NT2/D1 (cell line): ENCODE measurements around the gene RAB8A.
"Not testable (repeated sequence)": the region's sequence is repeated elsewhere in the genome, so short reads cannot be mapped to it uniquely, and the experiment has no call there.

Experiments used
- DNase-seq: peaks from one replicate; pipeline ENCODE4 v3.0.0-alpha.2; 2011; ENCODE audit warnings: low read depth, low spot score
- H3K27me3 ChIP-seq: 2 replicates; pipeline ENCODE4 v1.6.0; 2011; ENCODE audit warnings: mild to moderate bottlenecking; ENCODE audit not compliant: insufficient read length, insufficient read depth
- H3K36me3 ChIP-seq: 2 replicates; pipeline ENCODE4 v1.6.1; 2011; ENCODE audit warnings: mild to moderate bottlenecking, low read length, mixed read lengths; ENCODE audit not compliant: insufficient read depth, insufficient read length
- H3K4me1 ChIP-seq: 2 replicates; pipeline ENCODE4 v1.5.1; 2011; ENCODE audit not compliant: insufficient read depth, insufficient read length
- H3K4me3 ChIP-seq: 2 replicates; pipeline ENCODE4 v1.5.1; 2011; ENCODE audit warnings: low read depth; ENCODE audit not compliant: insufficient read length
- H3K9ac ChIP-seq: 2 replicates; pipeline ENCODE4 v1.6.0; 2011; ENCODE audit warnings: low read depth; ENCODE audit not compliant: insufficient read length
- H3K9me3 ChIP-seq: 2 replicates; pipeline ENCODE4 v1.5.1; 2011; ENCODE audit warnings: mild to moderate bottlenecking, low read length; ENCODE audit not compliant: insufficient read depth
- SUZ12 ChIP-seq: IDR thresholded peaks from 2 replicates; pipeline ENCODE4 v1.6.1; 2011; ENCODE audit not compliant: insufficient read length, insufficient read depth; ENCODE audit errors: extremely low read depth
- YY1 ChIP-seq: IDR thresholded peaks from 2 replicates; pipeline ENCODE4 v1.6.1; 2011; ENCODE audit not compliant: insufficient read length, insufficient read depth
- ZNF274 ChIP-seq: IDR thresholded peaks from 2 replicates; pipeline ENCODE4 v1.6.1; 2011; ENCODE audit warnings: mild to moderate bottlenecking, low read depth, low read length

Gene RAB8A

DNA sequence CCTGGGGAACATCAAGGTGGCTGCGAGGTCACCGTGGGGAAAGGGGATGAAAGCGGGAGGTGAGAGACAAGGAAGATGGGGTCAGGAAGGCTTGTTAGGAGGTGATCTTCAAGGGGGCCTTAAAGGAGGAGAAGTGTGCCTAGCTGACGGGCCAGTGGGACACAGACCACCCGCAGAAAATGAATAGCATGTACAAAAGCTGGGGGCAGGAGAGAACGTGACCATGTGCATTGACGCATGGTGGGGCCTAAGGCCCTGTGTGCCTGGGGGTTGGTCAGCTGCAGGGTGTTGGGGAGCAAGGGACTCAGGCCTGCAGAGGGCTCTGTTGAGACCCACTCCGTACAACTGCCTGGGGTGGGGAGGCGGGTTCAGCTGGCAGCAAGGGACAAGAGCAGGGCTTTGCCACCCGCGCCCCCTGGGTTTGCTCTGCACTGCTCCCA lies 5.9 kb downstream of the RAB8A start:
- Histone ChIP-seq H3K36me3 (peaks cover 82% of the 10 kb centered on the region), H3K27me3 (no peaks in the 10 kb centered on the region), H3K9ac (no peak overlapping the region), H3K4me1 (peaks cover 14% of the 10 kb centered on the region), H3K9me3 (no peaks in the 10 kb centered on the region), H3K4me3 (no peak overlapping the region)
- DNase-seq, result no peak
- TF ChIP-seq YY1, result no peak
- TF ChIP-seq SUZ12, result no peak
- no peak for TF ChIP-seq ZNF274

DNA sequence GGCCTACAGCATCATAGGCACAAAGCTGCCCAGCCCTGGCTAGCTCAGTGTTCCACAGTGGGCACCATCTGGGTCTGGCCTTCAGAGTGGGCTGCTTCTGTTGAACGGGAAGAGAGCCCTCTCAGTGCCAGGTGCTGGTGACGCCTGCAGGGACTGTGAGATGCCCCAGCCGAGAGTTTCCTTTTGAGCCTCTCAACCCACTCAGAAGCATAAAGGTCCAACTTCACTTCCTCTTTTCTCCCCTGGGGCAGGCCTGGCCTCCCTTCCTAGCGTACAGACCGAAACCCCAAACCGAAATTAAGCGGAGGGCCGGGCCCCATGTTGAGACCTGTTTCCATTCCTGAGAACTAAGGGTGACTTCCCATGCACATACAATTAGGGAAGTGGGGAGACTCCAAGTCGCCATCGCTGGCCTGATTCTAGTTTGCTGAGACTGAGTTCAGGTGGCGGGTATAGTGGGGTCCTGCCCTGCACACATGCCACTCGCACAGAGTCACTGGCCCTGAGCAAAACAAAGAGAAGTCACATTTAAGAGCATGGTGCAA lies 6.9 kb downstream of the RAB8A start:
- Histone ChIP-seq H3K27me3 (no peaks in the 10 kb centered on the region), H3K4me3 (no peak overlapping the region), H3K36me3 (peaks cover 82% of the 10 kb centered on the region), H3K9me3 (no peaks in the 10 kb centered on the region), H3K9ac (no peak overlapping the region), H3K4me1 (peaks cover 8% of the 10 kb centered on the region)
- TF ChIP-seq YY1 (no peak), ZNF274 (no peak)
- DNase-seq, result no peak

DNA sequence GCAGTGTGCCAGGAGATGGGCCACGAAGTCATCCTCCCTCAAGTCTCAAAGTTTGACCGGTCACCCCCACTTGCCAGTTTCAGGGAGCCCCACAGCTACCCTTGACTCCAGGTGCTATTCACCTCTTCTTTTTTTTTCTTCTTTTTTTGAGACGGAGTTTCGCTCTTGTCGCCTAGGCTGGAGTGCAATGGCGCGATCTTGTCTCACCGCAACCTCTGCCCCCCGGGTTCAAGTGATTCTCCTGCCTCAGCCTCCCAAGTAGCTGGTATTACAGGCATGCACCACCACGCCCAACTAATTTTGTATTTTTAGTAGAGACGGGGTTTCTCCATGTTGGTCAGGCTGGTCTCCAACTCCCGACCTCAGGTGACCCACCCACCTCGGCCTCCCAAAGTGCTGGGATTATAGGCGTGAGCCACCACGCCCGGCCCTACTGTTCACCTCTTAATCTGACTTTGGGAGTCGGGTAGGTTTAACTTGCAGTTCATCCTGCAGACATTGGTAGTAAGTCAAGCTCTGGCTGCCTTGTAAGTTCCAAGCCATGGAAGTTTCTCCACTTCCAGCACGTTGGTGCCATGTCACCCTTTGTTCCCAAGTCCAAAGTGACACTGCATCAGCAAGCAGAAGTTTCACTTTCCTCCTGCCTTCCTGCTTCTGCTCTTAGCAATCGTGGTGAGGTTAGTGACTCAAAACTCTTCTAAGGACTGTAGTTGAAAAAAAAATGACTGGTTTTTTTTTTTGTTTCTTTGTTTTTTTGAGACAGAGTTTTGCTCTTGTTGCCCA lies 7.6 kb downstream of the RAB8A start:
- not testable (repeated sequence) for H3K4me1 ChIP-seq, H3K9ac ChIP-seq, H3K4me3 ChIP-seq, DNase-seq, H3K9me3 ChIP-seq, H3K27me3 ChIP-seq
- peaks cover 84% of the 10 kb centered on the region for H3K36me3 ChIP-seq

DNA sequence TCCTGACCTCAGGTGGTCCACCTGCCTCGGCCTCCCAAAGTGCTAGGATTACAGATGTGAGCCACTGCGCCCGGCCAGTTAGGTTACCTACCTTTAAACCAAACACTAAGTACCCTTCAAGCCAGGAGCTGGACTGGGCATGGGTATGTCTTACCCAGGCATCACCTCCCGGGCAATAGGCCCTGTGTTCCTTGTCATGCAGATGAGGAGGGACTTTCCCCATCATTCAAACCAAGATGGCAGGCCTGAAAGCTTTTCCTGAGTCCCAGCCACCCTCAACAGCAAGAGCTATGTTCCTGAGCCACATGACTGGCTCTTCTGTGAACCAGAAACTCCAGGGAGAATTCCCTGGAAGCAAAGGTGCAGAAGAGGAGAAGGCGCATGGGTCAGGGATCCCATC lies 9.5 kb downstream of the RAB8A start:
- Histone ChIP-seq H3K27me3 (no peaks in the 10 kb centered on the region), H3K36me3 (peaks cover 89% of the 10 kb centered on the region), H3K9me3 (no peaks in the 10 kb centered on the region), H3K4me1 (peaks cover 2% of the 10 kb centered on the region), H3K9ac (no peak overlapping the region), H3K4me3 (no peak overlapping the region)
- DNase-seq, result no peak
- TF ChIP-seq YY1 (no peak), ZNF274 (no peak), SUZ12 (no peak)

DNA sequence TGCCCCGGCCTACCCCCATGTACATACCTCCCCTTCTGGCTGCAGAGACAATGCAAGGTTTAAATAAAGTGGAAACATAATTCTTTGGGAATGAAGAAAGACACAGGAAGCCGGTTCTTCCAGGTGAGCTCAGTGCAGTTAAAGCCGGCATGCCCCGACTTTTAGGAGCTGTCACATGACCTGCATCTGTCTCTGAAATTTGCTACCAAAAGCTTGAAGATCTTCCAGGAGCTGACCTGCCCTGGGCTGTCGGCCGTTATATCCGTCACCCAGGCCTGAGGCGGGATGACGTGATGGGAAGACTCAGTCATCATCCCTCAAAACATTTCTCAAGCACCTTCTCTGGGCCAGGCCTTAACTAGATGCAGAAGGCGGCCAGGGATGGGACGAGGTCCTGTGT lies 10.3 kb downstream of the RAB8A start:
- Histone ChIP-seq H3K27me3 (no peaks in the 10 kb centered on the region), H3K4me3 (no peak overlapping the region), H3K36me3 (peaks cover 93% of the 10 kb centered on the region), H3K9me3 (no peaks in the 10 kb centered on the region), H3K9ac (no peak overlapping the region), H3K4me1 (peaks cover 2% of the 10 kb centered on the region)
- DNase-seq, result no peak
- no peak for TF ChIP-seq ZNF274
- no peak for TF ChIP-seq YY1
- TF ChIP-seq SUZ12, result no peak

DNA sequence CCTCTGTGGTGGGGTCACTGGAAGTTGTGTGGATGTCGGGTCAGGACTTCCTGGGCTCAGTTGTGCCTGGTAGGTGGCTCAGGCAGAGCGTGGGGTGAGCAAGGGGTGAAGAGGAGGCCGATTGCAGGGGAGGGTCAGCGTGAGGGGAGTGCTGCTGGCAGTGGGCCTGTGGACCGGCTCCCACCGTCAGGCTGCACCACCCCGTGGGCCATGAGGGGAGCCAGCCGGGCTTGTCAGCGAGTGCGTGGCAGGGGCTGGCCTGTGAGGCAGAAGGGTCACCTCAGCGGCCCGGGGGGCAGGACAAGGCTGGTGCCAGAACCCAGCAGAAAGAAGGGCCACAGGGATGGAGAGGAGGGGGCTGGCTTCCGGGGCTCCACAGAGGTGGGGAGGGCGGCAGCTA lies 13.3 kb downstream of the RAB8A start:
- H3K36me3 ChIP-seq, result peaks cover 96% of the 10 kb centered on the region
- no peaks in the 10 kb centered on the region for H3K27me3 ChIP-seq
- no peak overlapping the region for H3K4me3 ChIP-seq
- TF ChIP-seq ZNF274 (no peak), SUZ12 (no peak), YY1 (no peak)
- H3K9me3 ChIP-seq, result no peaks in the 10 kb centered on the region
- peaks cover 2% of the 10 kb centered on the region for H3K4me1 ChIP-seq
- H3K9ac ChIP-seq, result no peak overlapping the region
- no peak for DNase-seq

GRCh38 chr19:16125737-16126495 lies 14.2 kb downstream of the RAB8A start:
- Histone ChIP-seq H3K27me3 (no peaks in the 10 kb centered on the region), H3K9me3 (no peaks in the 10 kb centered on the region), H3K4me1 (peaks cover 2% of the 10 kb centered on the region), H3K9ac (no peak overlapping the region), H3K4me3 (no peak overlapping the region), H3K36me3 (peaks cover 99% of the 10 kb centered on the region)
- DNase-seq, result no peak
- TF ChIP-seq ZNF274 (no peak), SUZ12 (no peak), YY1 (no peak)
